DND-41 (cell line): Measurements from ENCODE around the gene DDX51.

Source experiments
- ATAC-seq: fragments of 200-7000 bp; cut with Tn5 transposase; 3 replicates; pipeline ENCODE4 v1.9.1; 2021; ENCODE audit warnings: low read depth; ENCODE audit not compliant: insufficient read depth
- DNase-seq: peaks from one replicate; pipeline ENCODE4 v3.0.0-alpha.2; 2020
- H2AFZ ChIP-seq: 2 replicates; pipeline ENCODE4 v1.6.0; 2012; ENCODE audit warnings: low read depth, low read length
- H3K27ac ChIP-seq: 2 replicates; pipeline ENCODE4 v1.5.1; 2012; ENCODE audit warnings: low read length, inconsistent platforms
- H3K27me3 ChIP-seq: fragments of 200-600 bp; sonication (generic); 2 replicates; pipeline ENCODE4 v1.6.0; 2012; ENCODE audit warnings: low read length, mild to moderate bottlenecking, inconsistent platforms; ENCODE audit not compliant: insufficient read depth, poor library complexity
- H3K36me3 ChIP-seq: 2 replicates; pipeline ENCODE4 v1.5.1; 2012; ENCODE audit warnings: low read length, inconsistent platforms; ENCODE audit not compliant: insufficient read depth
- H3K4me1 ChIP-seq: 2 replicates; pipeline ENCODE4 v1.5.1; 2012; ENCODE audit warnings: mild to moderate bottlenecking, low read length; ENCODE audit not compliant: insufficient read depth
- H3K4me2 ChIP-seq: 2 replicates; pipeline ENCODE4 v1.6.0; 2012; ENCODE audit warnings: mild to moderate bottlenecking, moderate library complexity, low read length, inconsistent platforms; ENCODE audit not compliant: insufficient read depth
- H3K4me3 ChIP-seq, 2 experiments: fragments of 200-600 bp in 1 of 2; shearing (Covaris generic) in 1 of 2; 2 replicates each; pipeline ENCODE4 v1.5.1; 2012 to 2016; ENCODE audit warnings: inconsistent platforms in 2 of 2, low read length in 2 of 2, mild to moderate bottlenecking in 2 of 2, low read depth in 1 of 2, moderate library complexity in 1 of 2
- H3K79me2 ChIP-seq: 2 replicates; pipeline ENCODE4 v1.6.0; 2012; ENCODE audit warnings: low read length, inconsistent platforms; ENCODE audit not compliant: insufficient read depth
- H3K9ac ChIP-seq: 2 replicates; pipeline ENCODE4 v1.6.0; 2012; ENCODE audit warnings: low read depth, mild to moderate bottlenecking, inconsistent platforms, low read length, moderate library complexity
- H3K9me3 ChIP-seq: 2 replicates; pipeline ENCODE4 v1.5.1; 2012; ENCODE audit warnings: low read length, moderate library complexity, mild to moderate bottlenecking, inconsistent platforms; ENCODE audit not compliant: insufficient read depth, severe bottlenecking
- H4K20me1 ChIP-seq: 2 replicates; pipeline ENCODE4 v1.6.0; 2012; ENCODE audit warnings: low read length; ENCODE audit not compliant: insufficient read depth
- CTCF ChIP-seq: IDR thresholded peaks from 2 replicates; pipeline ENCODE4 v1.5.1; 2012; ENCODE audit warnings: borderline replicate concordance, low read length, moderate library complexity, mild to moderate bottlenecking; ENCODE audit not compliant: poor library complexity, severe bottlenecking; ENCODE audit errors: extremely low read depth
- EZH2 ChIP-seq: IDR thresholded peaks from 3 replicates; pipeline ENCODE4 v1.6.1; 2012; ENCODE audit warnings: borderline replicate concordance, low read depth, mild to moderate bottlenecking, moderate library complexity, low read length, inconsistent platforms; ENCODE audit not compliant: severe bottlenecking

The DDX51 gene

GRCh38 chr12:132116709-132117557 is 27.2 kb downstream of the DDX51 start:
- no peak overlapping the region for H3K4me2 ChIP-seq
- no peak overlapping the region for H2AFZ ChIP-seq
- no peak overlapping the region for H3K27ac ChIP-seq
- no peaks in the 10 kb centered on the region for H3K4me1 ChIP-seq
- H3K9ac ChIP-seq: no peak overlapping the region
- DNase-seq (no peak), ATAC-seq (no peak)
- H3K79me2 ChIP-seq: no peaks in the 10 kb centered on the region
- H3K9me3 ChIP-seq: no peaks in the 10 kb centered on the region
- no peak for TF ChIP-seq EZH2
- no peak for TF ChIP-seq CTCF
- peaks cover 81% of the 10 kb centered on the region for H3K36me3 ChIP-seq
- H4K20me1 ChIP-seq: no peaks in the 10 kb centered on the region; the same call in 1 of the 2 replicates
- no peaks in the 10 kb centered on the region for H3K27me3 ChIP-seq
- no peak overlapping the region for H3K4me3 ChIP-seq

- H3K4me1 ChIP-seq: no peaks in the 10 kb centered on the region
- no peaks in the 10 kb centered on the region; the same call in 1 of the 2 replicates for H4K20me1 ChIP-seq
- no peaks in the 10 kb centered on the region for H3K9me3 ChIP-seq
- H3K79me2 ChIP-seq: no peaks in the 10 kb centered on the region
- ATAC-seq: no peak
- H3K4me3 ChIP-seq: no peak overlapping the region
- TF ChIP-seq CTCF: no peak
- TF ChIP-seq EZH2: no peak
- no peak overlapping the region for H3K9ac ChIP-seq
- no peak overlapping the region for H3K27ac ChIP-seq
- H3K27me3 ChIP-seq: no peaks in the 10 kb centered on the region
- DNase-seq: no peak
- H3K36me3 ChIP-seq: peaks cover 80% of the 10 kb centered on the region
- H2AFZ ChIP-seq: no peak overlapping the region
- H3K4me2 ChIP-seq: no peak overlapping the region
These were observed 28.6 kb downstream of the DDX51 start for GRCh38 chr12:132115500-132115899.

- H3K9me3 ChIP-seq: no peaks in the 10 kb centered on the region
These were observed 29.5 kb downstream of the DDX51 start for GRCh38 chr12:132114667-132115066.

More at GRCh38 chr12:132114667-132115066, 29.5 kb downstream of the DDX51 start:
- TF ChIP-seq EZH2: no peak
- no peak for TF ChIP-seq CTCF
- ATAC-seq (no peak), DNase-seq (no peak)
- Histone ChIP-seq H3K4me1 (no peaks in the 10 kb centered on the region), H3K36me3 (peaks cover 79% of the 10 kb centered on the region), H3K4me3 (no peak overlapping the region), H3K27me3 (no peaks in the 10 kb centered on the region), H3K27ac (no peak overlapping the region), H3K9ac (no peak overlapping the region), H3K4me2 (no peak overlapping the region), H3K79me2 (no peaks in the 10 kb centered on the region), H4K20me1 (no peaks in the 10 kb centered on the region; the same call in 1 of the 2 replicates), H2AFZ (no peak overlapping the region)
